B cell (primary cell): Measurements from ENCODE around the gene PPP1R8. TPM values are rescaled to one million over a fixed set of nuclear protein-coding genes. Genes with fewer than 3 reads are reported as not detected.

ENCODE experiments used
- ATAC-seq: fragments of 200-7000 bp; cut with Tn5 transposase; one replicate; pipeline ENCODE4 v1.10.0; 2021; ENCODE audit warnings: low read depth, mild to moderate bottlenecking, moderate number of reproducible peaks, moderate library complexity
- CTCF ChIA-PET: fragments of 350-600 bp; sonication (Branson Sonifier 250); formaldehyde crosslinking; loops from one replicate; lab custom pipeline; 2021; ENCODE audit warnings: antibody characterized with exemption, inconsistent platforms; lab: Charles Lee
- POLR2A ChIA-PET: fragments of 350-600 bp; sonication (Branson Sonifier 250); formaldehyde crosslinking; loops from one replicate; lab custom pipeline; 2021; ENCODE audit warnings: antibody characterized with exemption; lab: Charles Lee
- DNase-seq: peaks from one replicate; pipeline ENCODE4 v3.0.0; 2013
- H2AFZ ChIP-seq: 2 replicates; pipeline ENCODE4 v1.6.1; 2012; ENCODE audit warnings: mild to moderate bottlenecking, low read depth, low read length; ENCODE audit not compliant: insufficient read depth, poor library complexity, severe bottlenecking
- H3K27ac ChIP-seq, 2 donors: 1 replicate in 1 of 2; 2 replicates in 1 of 2; pipeline ENCODE4 v1.5.1; 2012 to 2013; ENCODE audit warnings: low read length in 2 of 2, mild to moderate bottlenecking in 2 of 2, moderate library complexity in 1 of 2
- H3K27me3 ChIP-seq, 4 experiments: fragments of 200-600 bp in 1 of 4; sonication (generic) in 1 of 4; replicated peaks in 1 of 4; 1 replicate in 2 of 4; 2 replicates in 2 of 4; pipeline versions ENCODE4 v1.6.1 to v1.7.0; 2013 to 2016; ENCODE audit warnings: low read length in 3 of 4, mild to moderate bottlenecking in 2 of 4, mixed read lengths in 1 of 4, moderate library complexity in 1 of 4; ENCODE audit not compliant: insufficient read depth in 4 of 4, control insufficient read depth in 3 of 4; ENCODE audit errors: control extremely low read depth in 1 of 4
- H3K36me3 ChIP-seq, 2 experiments: replicated peaks in 1 of 2; 1 replicate in 1 of 2; 2 replicates in 1 of 2; pipeline versions ENCODE4 v1.6.1 to v1.7.1; 2013; ENCODE audit warnings: low read length in 1 of 2; ENCODE audit not compliant: insufficient read depth in 2 of 2, control insufficient read depth in 1 of 2; ENCODE audit errors: control extremely low read depth in 1 of 2, extremely low read depth in 1 of 2
- H3K4me1 ChIP-seq, 2 donors: fragments of 200-600 bp in 1 of 2; sonication (generic) in 1 of 2; 1 replicate in 1 of 2; 2 replicates in 1 of 2; pipeline versions ENCODE4 v1.5.1 to v1.6.1; 2013 to 2017; ENCODE audit warnings: low read length in 2 of 2; ENCODE audit not compliant: control insufficient read depth in 2 of 2, insufficient read depth in 2 of 2
- H3K4me2 ChIP-seq: replicated peaks from 2 replicates; pipeline ENCODE3; 2012; ENCODE audit warnings: mild to moderate bottlenecking, low read depth, low read length; ENCODE audit not compliant: poor library complexity, severe bottlenecking
- H3K4me3 ChIP-seq, 5 experiments: fragments of 200-600 bp in 1 of 5; sonication (generic) in 1 of 5; 1 replicate in 3 of 5; 2 replicates in 2 of 5; pipeline versions ENCODE4 v1.5.1 to v1.7.0; 2011 to 2016; ENCODE audit warnings: low read length in 4 of 5, mild to moderate bottlenecking in 4 of 5, low read depth in 2 of 5, control low read depth in 1 of 5, moderate library complexity in 1 of 5; ENCODE audit not compliant: insufficient read depth in 1 of 5; ENCODE audit errors: control extremely low read depth in 1 of 5, extremely low read depth in 1 of 5
- H3K79me2 ChIP-seq: fragments of 200-600 bp; sonication (generic); one replicate; pipeline ENCODE4 v1.6.0; 2016; ENCODE audit warnings: low read length; ENCODE audit not compliant: control insufficient read depth, insufficient read depth
- H3K9ac ChIP-seq: fragments of 200-600 bp; sonication (generic); 2 replicates; pipeline ENCODE4 v1.6.1; 2017; ENCODE audit warnings: mild to moderate bottlenecking, low read length, moderate library complexity
- H3K9me3 ChIP-seq, 3 donors: one replicate each; pipeline versions ENCODE4 v1.6.1 to v1.7.1; 2013; ENCODE audit warnings: low read length in 2 of 3; ENCODE audit not compliant: control insufficient read depth in 2 of 3, insufficient read depth in 1 of 3; ENCODE audit errors: control extremely low read depth in 1 of 3
- H4K20me1 ChIP-seq: 2 replicates; pipeline ENCODE4 v1.6.0; 2012; ENCODE audit warnings: mild to moderate bottlenecking, low read length; ENCODE audit not compliant: insufficient read depth, control insufficient read depth, poor library complexity, severe bottlenecking
- H3K27ac Mint-ChIP-seq: one replicate; pipeline ENCODE4 v1.8.0; 2021; ENCODE audit warnings: mixed read lengths
- H3K27me3 Mint-ChIP-seq: one replicate; pipeline ENCODE4 v1.8.0; 2021; ENCODE audit warnings: mixed read lengths
- H3K4me1 Mint-ChIP-seq: one replicate; pipeline ENCODE4 v1.8.0; 2021; ENCODE audit warnings: mixed read lengths
- H3K4me3 Mint-ChIP-seq: one replicate; pipeline ENCODE4 v1.8.0; 2021; ENCODE audit warnings: mixed read lengths
- H3K9me3 Mint-ChIP-seq: one replicate; pipeline ENCODE4 v1.8.0; 2022; ENCODE audit warnings: mixed read lengths; ENCODE audit not compliant: insufficient read depth
- CTCF ChIP-seq: fragments of 200-600 bp; IDR thresholded peaks from one replicate; pipeline ENCODE4 v1.8.0; 2022; ENCODE audit warnings: antibody characterized with exemption, mild to moderate bottlenecking
- EZH2 ChIP-seq: IDR thresholded peaks from 2 replicates; pipeline ENCODE4 v1.6.1; 2012; ENCODE audit warnings: borderline replicate concordance, low read depth, mild to moderate bottlenecking, moderate library complexity, low read length; ENCODE audit not compliant: insufficient read depth, poor library complexity, severe bottlenecking
- WGBS: methylation state at CpG from one replicate; pipeline ENCODE4 v1.1.5; 2013; ENCODE audit warnings: missing lambda C conversion rate; ENCODE audit not compliant: insufficient coverage; 5-methylcytosine and 5-hydroxymethylcytosine counted together
- intact Hi-C: fragments of 100-400 bp; cut with micrococcal nuclease; formaldehyde crosslinking; loops from one replicate; pipeline ENCODE4 v1.10.0; 2022
- polyA plus RNA-seq: library from polyadenylated mRNA; depleted of rRNA; stranded (reverse); fragments of >200 nt; gene quantifications from 2 replicates; pipeline ENCODE4 v1.2.3, GENCODE V29; 2012
- total RNA-seq, 2 donors: library from RNA; stranded (reverse); fragments of 120-200 nt in 1 of 2; gene quantifications; 1 replicate in 1 of 2; 2 replicates in 1 of 2; pipeline versions ENCODE4 v1.2.3 to v1.2.4, GENCODE V29; 2013 to 2022

The PPP1R8 gene
- total and polyA plus RNA-seq, 2 donors (not counting 1 experiment from before 2014, with no cell fraction given): 23.9 to 45.1 TPM

- CTCF ChIA-PET: interaction anchor here (1.4 kb wide), 1 partner anchor 171 kb away, joined by 3 read pairs; no protein-coding TSS in a partner anchor
- DNase-seq (no peak), ATAC-seq (no peak)
- POLR2A ChIA-PET: interaction anchor here (1.0 kb wide), 1 partner anchor 8 kb away, joined by 3 read pairs; no protein-coding TSS in a partner anchor
- Mint-ChIP-seq H3K4me3 (no peak overlapping the region), H3K4me1 (peaks cover 23% of the 10 kb centered on the region), H3K27me3 (no peaks in the 10 kb centered on the region), H3K27ac (no peak overlapping the region), H3K9me3 (no peaks in the 10 kb centered on the region)
- H3K4me1 ChIP-seq: peaks cover 12 to 17% of the 10 kb centered on the region in 2 donors
- H2AFZ ChIP-seq: no peak overlapping the region
- no peak overlapping the region for H3K9ac ChIP-seq
- no peaks in the 10 kb centered on the region for H3K9me3 ChIP-seq
- TF ChIP-seq CTCF (no peak), EZH2 (no peak)
- peaks cover 4% of the 10 kb centered on the region for H4K20me1 ChIP-seq
- WGBS: 100% methylated on average over 1 of the region's 3 CpGs
- peaks cover 0 to 29% of the 10 kb centered on the region in 2 experiments for H3K36me3 ChIP-seq
- H3K4me2 ChIP-seq: no peak overlapping the region
- intact Hi-C loops: loop anchor here (10.0 kb wide), 1 partner anchor 401 kb away; the partner anchor contains the start of genes ATP5IF1 and DNAJC8
- H3K4me3 ChIP-seq: no peak overlapping the region
- no peak overlapping the region for H3K27ac ChIP-seq
- no peaks in the 10 kb centered on the region for H3K27me3 ChIP-seq
- H3K79me2 ChIP-seq: peaks cover 84% of the 10 kb centered on the region
Measured at GRCh38 chr1:27833470-27833869, 2.9 kb downstream of the PPP1R8 start.

GRCh38 chr1:27835046-27835445, 4.5 kb downstream of the PPP1R8 start:
- Histone ChIP-seq H3K36me3 (peaks cover 4 to 45% of the 10 kb centered on the region in 2 experiments), H2AFZ (no peak overlapping the region), H3K4me3 (no peak overlapping the region), H3K9me3 (no peaks in the 10 kb centered on the region), H3K9ac (no peak overlapping the region), H3K4me2 (no peak overlapping the region), H3K79me2 (peaks cover 89% of the 10 kb centered on the region), H3K27me3 (no peaks in the 10 kb centered on the region), H3K27ac (no peak overlapping the region), H3K4me1 (peaks cover 12 to 14% of the 10 kb centered on the region in 2 donors), H4K20me1 (peaks cover 10% of the 10 kb centered on the region)
- H3K4me3 Mint-ChIP-seq: no peak overlapping the region
- DNase-seq: no peak
- TF ChIP-seq CTCF (no peak), EZH2 (no peak)
- CTCF ChIA-PET: no interaction called here
- peaks cover 20% of the 10 kb centered on the region for H3K4me1 Mint-ChIP-seq
- POLR2A ChIA-PET: no interaction called here
- H3K27me3 Mint-ChIP-seq: no peaks in the 10 kb centered on the region
- intact Hi-C loops: loop anchor here (10.0 kb wide), 1 partner anchor 400 kb away; the partner anchor contains the start of genes ATP5IF1 and DNAJC8
- H3K9me3 Mint-ChIP-seq: no peaks in the 10 kb centered on the region
- ATAC-seq: no peak
- H3K27ac Mint-ChIP-seq: no peak overlapping the region
